Measurements from ENCODE around the gene DDX50.
"Not testable (repeated sequence)": the region's sequence is repeated elsewhere in the genome, so short reads cannot be mapped to it uniquely, and the experiment has no call there.

Gene DDX50

DNA sequence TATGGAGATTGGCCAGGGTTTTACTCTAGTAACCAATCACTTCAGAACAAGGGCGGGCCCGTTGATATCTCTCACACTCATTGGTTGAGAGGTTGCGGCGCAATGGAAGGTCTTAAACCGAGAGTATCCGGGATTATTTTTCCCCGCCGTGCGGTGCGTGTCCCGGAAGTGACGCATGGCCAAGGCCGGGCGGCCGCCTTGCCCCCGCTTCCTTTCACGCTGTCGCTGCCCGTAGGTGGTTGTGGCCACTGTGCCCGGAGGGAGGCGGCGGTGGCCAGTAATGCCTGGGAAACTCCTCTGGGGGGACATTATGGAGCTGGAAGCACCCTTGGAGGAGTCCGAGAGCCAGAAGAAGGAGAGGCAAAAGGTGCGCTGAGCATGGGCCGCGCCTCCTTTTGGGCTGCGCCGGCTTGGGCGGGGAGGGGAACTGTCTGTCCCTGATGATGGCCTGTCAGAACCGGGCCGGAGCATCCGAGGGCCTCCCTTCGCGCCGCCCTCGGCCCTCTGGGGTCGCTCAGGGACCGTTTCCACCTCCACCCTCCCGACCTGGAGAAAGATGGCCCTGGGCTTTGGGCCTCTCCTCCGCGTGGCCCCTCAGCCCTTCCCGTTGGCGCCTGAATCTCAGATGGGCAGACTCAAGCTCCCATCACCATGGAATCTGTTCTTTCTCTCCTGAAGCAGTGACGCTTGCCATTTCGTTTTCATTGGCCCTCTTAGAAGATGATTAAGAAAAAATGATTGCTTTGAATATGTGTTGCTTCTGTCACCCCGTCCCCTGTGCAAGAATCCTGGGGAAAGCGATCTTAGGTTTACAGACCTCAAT is at the start of gene DDX50:
TSS of gene DDX50 (plus strand) at position 211 of the 823 bp plus-strand sequence. CDS start at position 281, 70 bp downstream.
- peak; percentile 99 for DNase-seq

- no peak for DNase-seq
Observed at GRCh38 chr10:68856352-68856751, 44.8 kb upstream of the DDX50 start.

GRCh38 chr10:68857005-68857404 is 44.1 kb upstream of the DDX50 start:
- DNase-seq = no peak

DNA sequence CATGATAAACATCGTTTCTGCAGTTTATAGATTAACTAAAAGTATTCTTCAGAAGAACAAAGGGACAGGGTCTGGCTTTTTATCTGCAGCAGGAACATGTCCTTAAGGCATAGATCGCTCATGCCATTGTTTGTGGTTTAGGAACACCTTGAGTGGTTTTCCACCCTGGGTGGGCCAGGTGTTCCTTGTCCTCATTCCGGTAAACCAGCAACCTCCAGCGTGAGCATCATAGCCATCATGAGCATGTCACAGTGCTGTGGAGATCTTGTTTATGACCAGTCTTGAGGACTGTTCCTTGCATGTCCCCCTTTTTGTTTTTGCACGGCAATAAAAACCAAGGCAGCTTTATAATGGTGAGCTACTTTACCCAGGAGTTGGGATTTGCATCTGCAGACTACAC is 39.9 kb upstream of the DDX50 start:
- no peak for DNase-seq

DNA sequence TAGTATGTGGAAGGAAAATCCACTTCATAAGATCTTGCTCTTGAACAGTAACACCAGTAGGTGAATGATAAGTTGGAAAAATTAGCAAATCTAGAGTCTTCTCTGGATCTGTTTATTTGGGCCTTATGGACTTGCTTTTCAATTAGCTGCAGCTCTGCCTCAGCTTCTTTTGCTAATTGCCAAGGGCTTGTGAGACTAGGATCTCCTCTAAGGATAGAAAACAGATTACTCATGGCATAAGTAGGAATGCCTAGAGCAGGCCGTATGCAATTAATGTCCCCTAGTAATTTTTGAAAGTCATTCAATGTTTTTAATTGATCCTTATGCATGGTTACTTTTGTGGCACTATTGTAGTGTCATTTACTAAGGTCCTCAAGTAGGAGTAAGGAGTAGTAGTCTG is 36.5 kb upstream of the DDX50 start:
- DNase-seq = no peak

GRCh38 chr10:68868173-68868572 is 32.9 kb upstream of the DDX50 start:
- DNase-seq = not testable (repeated sequence)

GRCh38 chr10:68869623-68870022 is 31.5 kb upstream of the DDX50 start:
- no peak for DNase-seq

DNA sequence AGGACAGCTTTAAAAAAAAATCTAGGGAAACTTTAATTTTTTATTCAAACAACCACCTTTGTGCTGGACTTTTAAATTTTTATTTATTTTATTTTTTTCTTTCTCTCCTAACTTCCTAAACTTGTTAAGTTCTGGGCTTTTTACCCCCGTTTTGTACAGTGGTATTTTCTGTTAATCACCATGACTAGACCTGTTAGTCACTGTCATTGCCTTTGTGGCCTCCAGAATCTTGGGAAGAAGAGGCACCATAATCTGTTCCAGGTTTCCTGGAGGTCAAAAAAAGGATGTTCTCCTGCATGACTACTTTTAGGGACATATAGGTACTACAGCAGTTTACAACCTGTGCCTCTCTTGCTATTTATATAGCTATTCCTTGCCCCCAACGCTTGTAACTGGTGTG is 31.1 kb upstream of the DDX50 start:
- no peak for DNase-seq

GRCh38 chr10:68870545-68871104 is 30.5 kb upstream of the DDX50 start:
- DNase-seq = no peak

- peak; percentile 39 for DNase-seq
Observed at GRCh38 chr10:68871105-68871711, 29.9 kb upstream of the DDX50 start.

DNA sequence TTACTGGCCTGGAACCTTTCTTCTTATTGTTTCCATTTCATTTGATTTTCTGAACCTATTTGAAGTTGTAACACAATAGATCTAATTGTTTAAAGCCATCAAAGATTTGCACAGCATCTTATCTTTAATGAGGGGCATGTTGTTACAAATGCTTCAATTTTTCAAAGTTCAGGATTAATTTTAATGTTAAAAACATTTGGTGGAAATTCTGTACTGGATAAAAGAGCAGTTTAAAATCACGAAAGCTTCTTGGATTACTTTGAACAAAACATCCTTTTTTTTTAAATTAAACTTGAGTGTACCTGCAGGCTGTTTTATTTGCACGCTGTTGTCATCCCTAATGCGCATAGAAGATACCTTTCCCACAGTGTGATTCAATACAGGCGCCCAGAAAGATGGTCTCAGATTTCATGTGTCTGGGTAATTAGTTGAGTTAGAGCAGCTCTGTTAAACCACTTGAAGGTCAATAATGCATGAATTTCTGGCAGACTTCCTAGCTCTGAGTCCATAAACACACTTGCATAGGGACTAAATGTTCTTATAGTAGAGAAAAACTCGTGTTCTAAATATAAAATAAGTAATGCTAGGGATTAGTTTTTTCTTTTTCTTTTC is 29.3 kb upstream of the DDX50 start:
- peak; percentile 78 for DNase-seq

DNA sequence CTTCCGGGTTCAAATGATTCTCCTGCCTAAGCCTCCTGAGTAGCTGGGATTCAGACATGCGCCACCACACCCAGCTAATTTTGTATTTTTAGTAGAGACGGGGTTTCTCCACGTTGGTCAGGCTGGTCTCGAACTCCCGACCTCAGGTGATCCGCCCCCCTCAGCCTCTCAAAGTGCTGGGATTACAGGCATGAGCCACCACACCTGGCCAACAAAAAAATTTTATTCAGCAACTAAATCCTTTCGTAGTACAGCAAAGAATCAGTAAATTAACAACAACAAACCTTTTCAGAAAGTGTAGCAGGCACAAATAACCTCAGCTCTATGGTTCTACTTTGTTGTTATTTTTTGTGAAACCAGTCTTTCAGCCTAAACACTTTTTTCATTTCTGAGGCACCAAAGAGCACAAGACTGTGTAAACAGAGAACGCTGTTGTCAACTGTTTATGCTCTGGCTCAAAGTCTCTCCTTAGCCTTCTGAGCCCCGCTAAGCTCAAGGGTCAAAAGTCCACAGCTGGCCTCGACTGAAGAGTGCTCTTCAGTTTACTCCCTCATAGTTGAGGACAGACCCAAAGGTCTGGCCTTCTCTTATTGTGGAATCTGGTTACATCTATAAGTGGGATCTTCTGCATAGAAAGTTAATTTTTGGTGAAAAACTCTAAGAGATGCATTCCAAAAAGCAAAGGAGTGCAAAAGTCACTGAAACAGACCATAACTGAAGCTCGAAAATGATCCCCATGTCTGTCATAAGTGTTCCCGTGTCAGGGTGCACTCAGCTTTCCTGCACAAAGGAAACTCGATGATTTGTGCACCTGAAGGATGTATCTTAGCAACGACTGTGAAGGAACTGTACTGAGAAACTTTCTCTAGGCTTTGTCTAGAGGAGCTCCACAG is 24.6 kb upstream of the DDX50 start:
- no peak for DNase-seq

DNA sequence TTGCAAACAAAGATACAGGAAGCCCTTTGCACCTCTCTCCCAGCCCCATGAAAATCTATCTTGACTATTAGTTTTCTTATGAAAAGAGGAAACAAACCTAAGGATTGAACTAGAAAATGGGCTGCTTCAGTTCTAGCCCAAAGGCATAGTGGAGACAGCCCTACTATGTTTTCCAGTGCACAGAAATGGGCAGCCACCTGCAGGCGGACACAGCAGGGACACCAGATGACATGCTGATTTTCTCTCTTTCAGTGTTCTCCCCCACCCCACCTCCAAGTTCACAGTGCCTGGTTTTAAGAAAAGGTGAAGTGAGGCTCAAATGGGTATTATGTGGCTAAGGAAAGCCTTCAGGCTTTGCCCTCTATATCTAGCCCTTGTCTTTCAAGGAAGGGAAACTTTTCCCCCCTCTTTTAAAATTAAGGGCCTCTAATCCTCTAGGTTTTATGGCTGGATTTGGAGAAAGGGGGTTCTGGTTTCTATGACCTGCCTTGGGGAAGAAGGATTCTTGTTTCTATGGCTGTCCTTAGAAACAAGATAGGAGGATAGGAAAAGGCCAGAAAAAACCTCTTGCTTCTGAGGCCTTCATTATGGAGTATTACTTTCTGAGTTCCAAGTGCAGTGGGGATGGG is 23.5 kb upstream of the DDX50 start:
- no peak for DNase-seq

- no peak for DNase-seq
Observed at GRCh38 chr10:68878496-68878895, 22.6 kb upstream of the DDX50 start.

DNA sequence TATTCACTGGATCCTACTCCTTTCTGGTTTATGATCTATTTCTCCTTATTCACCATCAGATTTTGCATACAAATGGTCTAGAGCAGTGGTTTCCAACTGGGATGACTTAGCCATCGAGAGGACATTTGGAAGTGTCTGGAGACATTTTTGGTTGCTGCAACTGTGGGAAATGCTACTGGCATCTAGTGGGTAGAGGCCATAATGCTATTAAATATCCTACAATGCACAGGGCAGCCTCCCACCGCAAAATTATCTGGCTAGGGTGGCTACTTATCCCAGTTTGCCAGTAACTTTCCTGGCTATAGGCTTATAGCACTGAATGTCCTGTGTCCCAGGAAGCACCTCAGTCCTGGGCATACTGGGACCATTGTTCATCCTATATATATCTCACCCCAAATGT is 21.5 kb upstream of the DDX50 start:
- DNase-seq = no peak

DNA sequence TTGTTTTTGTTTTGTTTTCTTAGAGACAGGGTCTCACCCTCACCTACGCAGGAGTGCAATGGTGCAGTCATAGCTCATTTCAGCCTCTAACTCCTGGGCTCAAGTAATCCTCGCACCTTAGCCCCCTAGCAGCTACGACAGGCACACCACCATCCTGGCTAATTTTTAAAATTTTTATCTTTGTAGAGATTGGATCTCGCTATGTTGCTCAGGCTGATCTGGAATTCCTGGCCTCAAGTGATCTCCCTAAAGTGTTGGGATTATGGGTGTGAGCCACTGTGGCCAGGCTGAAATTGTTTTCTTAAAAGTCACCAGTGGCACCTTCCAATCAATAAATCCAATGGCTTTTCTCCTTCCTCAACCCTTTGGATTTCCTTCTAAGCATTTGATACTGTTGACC is 20.9 kb upstream of the DDX50 start:
- no peak for DNase-seq

GRCh38 chr10:68895041-68895440 is 6.1 kb upstream of the DDX50 start:
- DNase-seq = no peak

DNA sequence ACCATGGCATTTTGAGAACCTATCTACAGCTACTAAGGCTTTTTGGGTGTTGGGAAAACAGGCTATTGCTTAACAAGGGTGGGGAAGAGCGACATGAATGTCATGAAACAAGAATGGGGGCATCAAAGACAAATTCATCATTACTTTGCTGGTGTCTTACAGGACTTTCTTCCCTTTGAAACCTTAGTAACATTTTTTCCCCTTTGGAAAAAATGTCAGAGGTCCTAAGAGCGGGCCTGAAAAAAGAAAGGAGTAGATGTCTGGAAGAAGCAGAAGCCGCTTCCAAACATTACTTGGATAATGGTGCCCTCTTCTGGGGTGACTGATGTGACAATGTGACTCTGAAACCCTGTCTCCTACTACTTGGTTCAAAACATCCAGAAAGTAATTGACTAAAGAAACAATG is 3.8 kb upstream of the DDX50 start:
- DNase-seq = peak; percentile 73

DNA sequence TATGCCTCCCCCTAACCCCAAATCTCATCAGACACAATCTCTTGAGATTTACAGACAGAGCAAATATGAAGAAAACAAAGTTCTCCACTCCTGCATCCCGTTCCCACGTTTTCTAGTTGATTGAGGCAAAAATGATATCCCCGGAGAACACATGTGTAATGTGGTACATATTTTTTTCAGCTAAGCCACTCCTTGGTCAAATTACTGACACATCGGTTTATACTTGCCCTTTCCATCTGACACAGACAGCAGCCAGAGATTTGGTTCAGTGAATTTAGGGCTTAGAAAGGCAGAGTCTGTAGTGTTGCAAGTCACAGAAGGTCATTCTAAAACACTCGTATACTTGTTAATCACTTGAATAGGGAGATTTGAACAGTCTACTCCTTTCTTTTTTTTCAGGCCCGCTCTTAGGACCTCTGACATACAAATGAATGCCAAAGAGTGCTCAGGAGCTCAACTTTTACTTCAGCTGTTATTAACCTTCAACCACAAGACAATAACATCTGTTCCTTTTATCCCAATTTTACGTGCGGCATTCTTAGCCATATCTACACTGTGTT is 1.8 kb upstream of the DDX50 start:
- DNase-seq = no peak

DNA sequence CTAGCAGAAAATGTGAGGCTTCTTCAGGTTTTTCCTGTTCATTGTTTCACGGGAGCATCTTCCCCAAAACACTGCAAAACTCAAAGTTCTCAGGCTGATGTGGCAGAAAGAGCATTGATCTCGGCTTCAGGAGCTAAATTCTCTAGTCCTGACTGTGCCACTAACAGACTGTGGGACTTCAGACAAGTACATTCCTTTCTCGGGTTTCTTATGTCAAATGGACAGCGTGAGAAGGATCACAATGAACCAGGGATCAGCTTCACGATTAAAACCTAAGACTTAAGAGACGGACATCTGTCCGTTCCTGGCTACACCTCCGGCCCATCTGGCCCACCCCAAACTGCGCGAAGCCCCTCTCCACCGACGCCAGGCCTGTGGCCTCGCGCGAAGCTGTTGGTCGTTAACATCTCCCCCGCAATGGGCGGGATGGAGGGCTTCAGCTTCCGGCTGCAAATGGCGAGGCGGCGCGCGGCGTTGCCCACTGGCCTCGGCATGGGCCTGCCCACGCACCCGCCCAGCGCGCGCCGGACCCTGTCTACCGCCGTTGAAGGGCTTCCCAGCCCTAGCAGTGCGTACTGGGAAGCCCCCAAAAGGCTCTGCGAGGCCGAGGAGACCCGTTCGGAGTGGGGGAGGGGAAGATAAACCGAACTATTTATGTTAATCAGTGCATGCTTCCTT is 549 bp upstream of the DDX50 start:
- peak; percentile 77 for DNase-seq

- no peak for DNase-seq
Observed at GRCh38 chr10:68902382-68902781, 1.3 kb downstream of the DDX50 start.
